ENCODE results near the gene ITK.

Gene ITK

GRCh38 chr5:157284458-157285212 lies 104.0 kb downstream of the ITK start:
- DNase-seq: no peak

GRCh38 chr5:157285310-157286035 lies 104.8 kb downstream of the ITK start:
- no peak for DNase-seq

- DNase-seq: no peak
Observed at GRCh38 chr5:157286761-157287211, 106.1 kb downstream of the ITK start.

GRCh38 chr5:157288405-157289163 lies 107.9 kb downstream of the ITK start:
- no peak for DNase-seq

GRCh38 chr5:157289164-157289819 lies 108.7 kb downstream of the ITK start:
- no peak for DNase-seq

GRCh38 chr5:157290156-157290980 lies 109.7 kb downstream of the ITK start:
- peak; percentile 95 for DNase-seq

- peak; percentile 82 for DNase-seq
Observed at GRCh38 chr5:157290981-157291711, 110.5 kb downstream of the ITK start.

GRCh38 chr5:157292599-157292998 lies 112.0 kb downstream of the ITK start:
- no peak for DNase-seq

- DNase-seq: no peak
Observed at GRCh38 chr5:157294407-157295091, 113.9 kb downstream of the ITK start.

GRCh38 chr5:157295247-157295646 lies 114.6 kb downstream of the ITK start:
- DNase-seq: no peak

- DNase-seq: no peak
Observed at GRCh38 chr5:157300564-157300963, 119.9 kb downstream of the ITK start.

GRCh38 chr5:157301066-157301465 lies 120.4 kb downstream of the ITK start:
- no peak for DNase-seq

- no peak for DNase-seq
Observed at GRCh38 chr5:157303023-157303422, 122.4 kb downstream of the ITK start.

- DNase-seq: no peak
Observed at GRCh38 chr5:157303667-157304327, 123.2 kb downstream of the ITK start.
